GM21381 (cell line): ENCODE data around the gene SCGB3A1.

Source experiments
- ATAC-seq: cut with Tn5 transposase; IDR thresholded peaks from one replicate; pipeline ENCODE4 v1.9.1; 2021; ENCODE audit warnings: mild to moderate bottlenecking, moderate library complexity; ENCODE audit not compliant: unreplicated experiment

The SCGB3A1 gene

DNA sequence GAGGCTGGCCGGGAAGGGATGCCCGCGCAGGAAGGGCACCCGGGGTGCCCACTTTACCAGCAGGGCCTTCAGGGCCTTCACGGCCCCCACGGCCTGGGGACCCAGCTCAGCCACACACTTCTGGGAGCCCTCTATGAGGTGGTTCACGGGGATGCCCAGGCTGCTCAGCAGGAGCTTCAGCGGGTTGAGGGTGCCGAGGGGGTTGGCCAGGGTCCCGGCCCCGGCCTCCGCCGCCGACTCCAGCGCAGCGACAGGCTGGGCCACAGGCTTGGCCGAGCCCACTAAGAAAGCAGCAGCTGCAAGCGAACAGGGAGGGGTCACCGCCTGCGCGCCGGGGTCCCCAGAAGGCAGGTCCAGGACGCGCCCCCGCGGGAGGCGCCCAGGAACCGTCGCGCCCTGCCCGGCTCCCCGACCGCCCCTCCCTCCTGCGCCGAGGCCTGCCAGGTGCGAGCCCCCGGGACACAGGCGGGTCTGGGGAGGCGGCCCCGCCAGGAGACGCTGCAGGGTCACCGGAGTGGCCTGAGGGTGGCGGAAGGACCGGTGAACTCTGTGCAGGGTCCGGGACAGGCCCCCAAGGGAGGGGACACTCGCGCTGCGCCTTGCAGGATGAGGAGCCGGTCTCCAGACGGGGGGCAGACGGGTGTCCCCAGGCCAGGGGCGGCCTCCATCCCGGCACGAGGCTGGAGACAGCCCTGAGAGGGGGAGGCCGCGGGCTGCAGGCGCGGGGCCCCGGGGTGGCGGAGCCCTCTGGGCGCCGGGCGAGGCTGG lies 572 bp downstream of the SCGB3A1 start:
- ATAC-seq, result no peak

DNA sequence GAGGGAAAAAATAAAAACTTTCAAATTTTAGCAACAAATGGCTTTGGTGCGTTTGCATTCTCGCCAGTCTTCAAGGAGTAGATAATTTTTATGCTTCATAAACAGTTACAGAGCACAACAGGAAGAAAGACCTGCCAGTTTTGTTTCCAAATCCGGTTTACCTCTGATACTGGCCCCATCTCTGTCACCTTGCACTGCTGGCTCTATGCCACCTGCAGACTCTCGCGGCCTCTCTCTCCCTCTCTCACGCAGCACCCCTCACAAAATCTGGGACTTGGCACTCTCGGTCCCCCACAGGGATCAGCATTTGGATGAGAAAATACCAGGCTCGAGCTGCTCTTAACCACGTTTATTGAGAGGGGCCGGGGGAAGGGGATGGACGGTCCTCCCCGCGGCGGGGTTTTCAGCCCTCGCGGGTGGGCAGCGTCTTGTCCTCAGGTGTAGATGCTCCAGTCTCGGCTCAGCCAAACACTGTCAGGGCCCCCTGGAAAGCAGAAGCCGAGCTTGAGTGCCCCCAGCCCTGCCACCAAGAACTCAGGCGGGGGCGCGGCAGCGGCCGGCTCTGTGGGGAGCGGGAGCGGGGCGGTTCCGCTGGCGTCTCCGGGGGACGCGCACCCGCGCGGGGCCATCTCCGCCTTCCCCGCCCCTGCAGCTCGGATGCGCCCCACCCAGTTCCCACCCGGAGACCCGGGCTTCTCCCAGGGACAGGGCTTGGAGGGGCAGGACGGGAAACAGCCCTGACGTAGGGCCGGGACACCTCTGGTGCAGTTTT lies 1.3 kb downstream of the SCGB3A1 start:
- ATAC-seq, result no peak

DNA sequence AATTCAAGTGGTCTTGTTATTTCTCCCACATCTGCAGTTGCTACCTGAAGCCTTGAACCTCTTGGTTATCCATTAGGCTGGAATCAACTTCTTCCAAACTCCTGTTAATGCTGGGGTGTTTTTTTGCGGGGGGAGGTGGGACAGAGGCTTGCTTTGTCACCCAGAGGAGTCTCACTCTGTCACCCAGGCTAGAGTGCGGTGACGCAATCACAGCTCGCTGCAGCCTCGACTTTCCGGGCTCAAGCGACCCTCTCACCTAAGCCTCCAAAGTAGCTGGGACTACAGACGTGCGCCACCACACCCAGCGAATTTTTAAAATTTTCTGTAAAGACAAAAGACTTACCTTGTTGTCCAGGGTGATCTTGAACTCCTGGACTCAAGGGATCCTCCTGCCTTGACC lies 4.4 kb downstream of the SCGB3A1 start:
- ATAC-seq, result no peak

DNA sequence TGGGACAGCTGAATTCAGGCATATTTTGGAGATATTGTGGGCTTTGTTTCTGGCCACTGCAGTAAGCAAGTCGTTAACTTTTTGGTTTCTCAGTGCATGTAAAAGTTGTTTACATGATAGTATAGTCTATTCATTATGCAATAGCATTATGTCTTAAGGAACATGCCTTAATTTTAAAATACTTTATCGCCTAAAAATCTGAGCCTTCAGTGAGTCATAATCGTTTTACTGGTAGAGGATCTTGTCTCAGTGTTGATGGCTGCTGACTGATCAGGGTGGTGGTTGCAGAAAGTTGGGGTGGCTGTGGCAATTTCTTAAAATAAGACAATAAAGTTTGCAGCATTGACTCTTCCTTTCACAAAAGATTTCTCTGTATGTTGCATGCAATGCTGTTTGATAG lies 5.1 kb downstream of the SCGB3A1 start:
- ATAC-seq, result no peak

DNA sequence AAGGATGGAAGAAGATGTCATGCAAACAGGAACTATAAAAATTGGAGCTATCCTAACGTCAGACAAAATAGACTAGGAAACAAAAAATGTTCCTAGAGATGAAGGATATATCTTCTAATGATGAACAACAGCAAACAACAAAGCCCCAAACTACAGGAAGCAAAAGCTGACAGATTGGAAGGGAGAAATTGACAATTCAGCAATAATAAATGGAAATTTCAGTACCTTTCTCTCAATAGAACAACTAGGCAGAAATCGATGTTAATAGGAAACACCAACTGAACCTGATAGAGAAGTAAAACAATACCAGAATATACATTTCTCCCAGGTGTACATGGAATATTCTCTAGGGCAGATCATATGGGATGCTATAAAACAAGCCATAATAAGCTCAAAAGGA lies 7.6 kb downstream of the SCGB3A1 start:
- ATAC-seq, result no peak

DNA sequence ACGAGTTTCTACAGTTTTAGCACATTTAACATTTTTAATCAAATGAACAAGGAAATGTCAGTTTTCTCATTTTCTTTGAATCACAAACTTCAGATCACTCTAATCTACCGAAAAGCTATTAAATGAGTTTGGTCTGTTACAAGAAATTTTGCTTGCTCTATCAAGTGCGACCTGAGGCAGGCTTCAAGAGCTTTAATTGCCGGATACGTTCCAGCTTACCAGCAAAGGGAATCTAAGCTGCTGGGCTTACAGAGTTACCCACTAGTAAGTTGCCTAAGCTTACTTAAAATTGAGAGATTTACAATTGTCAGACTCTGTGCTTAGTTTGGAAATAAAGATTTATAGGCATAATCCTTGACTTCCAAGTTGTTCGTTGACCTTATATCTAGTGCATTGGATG lies 10.6 kb downstream of the SCGB3A1 start:
- ATAC-seq, result no peak

DNA sequence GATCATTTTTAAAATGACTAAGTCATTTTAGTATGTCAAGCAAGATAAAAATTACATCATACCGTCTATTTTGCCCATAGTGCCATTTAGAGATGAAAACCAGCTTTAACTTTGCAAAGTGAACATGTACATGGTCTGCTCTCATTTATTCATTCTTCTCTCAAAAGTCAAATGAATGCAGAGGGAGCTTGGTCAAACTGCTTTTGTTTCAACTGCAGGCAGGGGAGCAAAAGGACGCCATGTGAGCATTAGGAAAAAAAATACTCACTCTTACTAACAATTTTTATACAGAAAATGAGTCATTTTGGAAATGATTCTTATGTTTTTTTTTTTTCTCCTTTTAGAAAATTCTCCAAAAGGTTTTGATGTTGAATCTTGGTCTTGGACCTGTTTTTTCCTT lies 15.7 kb downstream of the SCGB3A1 start:
- no peak for ATAC-seq

DNA sequence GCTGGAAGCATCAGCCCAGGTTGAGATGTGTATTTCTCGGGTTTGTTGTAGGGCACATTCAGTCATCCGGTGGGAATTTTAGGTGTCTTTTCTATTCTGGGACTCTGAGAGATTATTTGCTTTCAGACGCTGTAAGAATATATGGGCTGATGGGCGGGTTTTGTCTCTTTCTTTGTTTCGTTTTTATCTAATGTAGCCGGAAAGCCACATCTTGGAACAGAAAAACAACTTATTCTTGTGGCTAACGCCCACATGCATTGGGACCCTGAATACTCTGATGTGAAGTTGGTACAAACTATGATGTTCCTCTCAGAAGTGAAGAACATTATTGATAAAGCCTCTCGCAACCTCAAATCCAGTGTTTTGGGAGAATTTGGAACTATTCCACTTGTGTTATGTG lies 22.4 kb downstream of the SCGB3A1 start:
- ATAC-seq, result no peak

DNA sequence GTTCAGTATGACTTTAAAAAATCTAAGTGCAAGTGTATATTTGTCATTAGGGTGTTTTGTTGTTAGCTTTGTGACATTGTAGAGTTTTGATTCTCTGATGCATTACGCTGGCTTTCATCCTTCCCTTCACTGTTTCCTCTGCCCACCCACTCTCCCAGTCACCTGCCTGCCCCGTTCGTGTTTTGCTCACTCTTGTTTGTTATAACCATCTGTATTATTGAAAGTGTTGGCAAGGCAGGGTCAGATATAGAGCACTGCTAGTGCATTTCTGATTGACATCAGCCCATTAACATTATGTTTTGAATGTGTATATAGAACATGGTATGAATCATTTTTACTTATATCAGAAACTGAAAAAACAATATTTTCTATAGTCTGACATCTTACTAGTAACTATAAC lies 27.3 kb downstream of the SCGB3A1 start:
- no peak for ATAC-seq

DNA sequence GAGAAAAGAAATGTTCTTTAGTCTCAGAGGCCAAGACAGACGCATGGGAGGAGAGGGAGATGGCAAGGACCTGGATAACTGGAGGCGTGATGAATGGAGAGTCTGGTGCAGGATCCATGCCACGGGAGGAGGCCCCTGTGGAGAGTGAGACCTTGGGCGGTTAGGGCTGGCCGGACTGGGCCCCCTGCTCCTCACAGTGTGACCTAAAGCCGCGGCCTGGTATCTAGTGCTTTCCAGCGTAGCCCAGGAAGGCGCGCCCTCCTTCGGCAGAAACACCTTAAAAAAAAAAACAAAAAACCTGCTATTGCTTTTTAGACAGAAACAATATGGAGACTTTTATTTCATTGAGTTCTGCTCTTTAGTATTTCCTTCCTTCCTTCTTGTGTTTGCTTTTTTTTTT lies 33.1 kb downstream of the SCGB3A1 start:
- ATAC-seq, result no peak

DNA sequence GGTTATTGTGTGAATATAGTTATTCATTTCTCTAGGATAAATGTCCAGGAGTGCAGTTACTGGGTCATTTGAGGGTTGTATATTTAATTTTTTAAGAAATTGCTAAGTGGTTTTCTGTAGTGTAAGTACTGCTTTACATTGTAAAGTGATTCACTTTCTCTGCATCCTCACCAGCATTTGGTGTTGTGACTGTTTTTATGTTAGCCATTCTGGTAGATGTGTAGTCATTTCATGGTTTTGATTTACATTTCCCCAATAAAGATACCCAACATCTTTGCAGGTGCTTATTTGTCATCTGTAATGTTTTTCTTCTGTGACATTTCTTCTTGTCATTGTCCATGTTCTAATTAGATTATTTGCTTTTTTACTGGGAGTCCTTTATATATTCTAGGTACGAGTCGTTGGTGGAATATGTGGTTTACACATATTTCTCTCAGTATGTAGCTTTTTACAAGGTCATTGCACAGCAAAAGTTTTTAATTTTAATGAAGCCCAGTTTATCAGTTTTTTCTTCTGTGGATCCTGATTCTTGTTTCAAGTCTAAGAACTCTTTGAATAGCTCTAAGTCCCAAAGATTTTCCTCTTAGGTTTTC lies 34.0 kb downstream of the SCGB3A1 start:
- no peak for ATAC-seq

DNA sequence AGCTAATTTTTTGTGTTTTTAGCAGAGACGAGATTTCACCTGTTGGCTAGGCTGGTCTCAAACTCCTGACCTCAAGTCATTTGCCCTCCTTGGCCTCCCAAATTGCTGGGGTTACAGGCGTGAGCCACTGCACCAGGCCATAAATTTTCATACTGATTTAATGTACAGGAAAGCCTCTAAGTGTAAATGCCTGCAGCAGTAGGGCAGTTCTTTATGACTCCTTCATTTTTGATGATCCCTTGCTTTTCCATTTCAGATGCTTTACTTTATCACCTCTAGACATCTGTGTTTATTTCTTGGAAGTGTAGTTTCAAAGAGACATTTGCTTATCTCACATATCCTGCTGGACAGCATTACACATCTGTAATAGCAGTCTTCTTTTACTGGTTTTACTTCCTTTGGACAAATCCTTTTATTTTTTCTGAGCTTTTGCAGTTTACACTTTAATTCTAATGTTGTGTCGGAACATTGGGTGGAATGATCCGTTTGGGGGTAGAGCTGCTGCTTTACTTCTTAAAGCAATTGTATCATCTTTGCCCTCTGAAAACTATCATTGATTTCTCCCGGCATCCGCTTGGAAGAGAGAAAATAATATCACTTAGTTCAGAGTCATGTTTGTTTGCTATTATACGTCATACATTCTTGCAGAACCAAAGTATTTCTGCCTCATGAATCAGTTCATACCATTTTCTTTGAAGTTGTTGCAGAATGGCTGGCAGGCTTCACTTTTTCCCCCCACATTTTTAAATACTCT lies 36.0 kb downstream of the SCGB3A1 start:
- ATAC-seq, result no peak

DNA sequence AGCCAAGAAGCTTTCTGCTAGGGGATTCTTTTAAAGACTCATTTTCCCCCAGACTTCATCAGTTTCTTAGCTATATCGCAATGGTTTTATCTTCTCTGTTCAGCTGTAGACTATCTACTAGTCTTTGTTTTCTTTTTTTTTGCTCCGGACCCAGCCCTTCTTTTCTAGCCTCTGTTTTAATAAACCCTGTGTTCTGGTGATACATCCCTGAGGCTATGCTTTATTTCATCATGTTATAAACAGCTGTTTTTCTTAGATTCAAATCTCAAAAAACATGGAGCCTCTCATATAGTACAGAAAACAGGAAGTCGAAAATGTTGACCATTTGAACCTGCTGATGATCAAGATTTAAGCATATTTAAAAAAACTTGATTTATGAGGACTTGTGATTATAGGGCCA lies 37.8 kb downstream of the SCGB3A1 start:
- no peak for ATAC-seq

DNA sequence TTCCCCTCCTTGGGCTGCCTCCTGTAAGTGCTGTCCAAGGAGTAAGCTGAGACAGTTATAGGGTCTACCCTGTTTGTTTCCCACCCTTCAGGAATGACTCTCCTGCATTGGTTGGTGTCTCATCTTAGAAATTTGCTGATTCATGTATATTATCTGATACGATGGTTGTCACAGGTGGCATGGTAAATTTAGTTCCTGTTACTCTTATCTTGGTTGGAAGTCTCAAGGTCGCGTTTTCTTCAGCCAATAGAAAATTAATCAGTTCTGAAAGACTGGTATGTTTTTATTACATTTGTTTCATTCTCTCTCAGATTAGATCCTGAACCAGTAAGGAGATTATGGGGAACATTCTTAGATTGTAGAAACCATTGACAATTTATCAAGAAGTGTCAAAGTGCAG lies 42.7 kb downstream of the SCGB3A1 start:
- ATAC-seq, result no peak

DNA sequence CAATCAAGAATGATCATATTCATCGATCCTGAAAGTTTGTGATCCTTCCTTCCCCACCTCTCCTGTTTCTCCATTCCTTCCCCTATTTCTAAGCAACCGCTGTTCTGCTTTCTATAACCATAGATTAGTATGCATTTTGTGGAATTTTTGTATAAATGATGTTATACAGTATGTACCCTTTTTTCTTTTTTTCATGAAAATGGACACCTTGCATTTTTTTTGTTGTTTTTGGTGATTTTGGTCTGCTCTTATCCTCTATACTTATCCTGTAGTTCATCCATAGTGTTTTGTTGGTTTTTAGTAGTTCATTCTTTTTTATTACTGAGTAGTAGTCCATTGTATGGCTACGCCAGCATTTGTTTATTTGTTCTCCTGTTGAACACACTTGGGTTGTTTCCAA lies 46.1 kb downstream of the SCGB3A1 start:
- no peak for ATAC-seq

DNA sequence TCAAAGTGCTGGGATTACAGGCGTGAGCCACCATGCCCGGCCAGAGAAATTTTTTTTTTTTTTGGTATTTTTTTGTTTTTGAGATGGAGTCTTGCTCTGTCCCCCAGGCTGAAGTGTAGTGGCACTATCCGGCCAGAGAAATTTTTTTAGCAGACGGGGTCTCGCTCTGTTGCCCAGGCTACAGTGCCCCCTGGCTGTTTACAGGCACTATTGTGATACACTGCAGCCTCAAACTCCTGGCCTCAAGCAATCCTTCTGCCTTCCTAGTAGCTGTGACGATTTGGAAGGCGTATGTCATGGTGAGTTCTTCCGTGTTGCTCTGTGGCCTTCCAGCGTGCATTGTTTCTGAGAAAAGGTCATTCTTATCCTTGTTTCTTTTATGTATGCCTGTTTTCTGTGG lies 49.6 kb downstream of the SCGB3A1 start:
- no peak for ATAC-seq
